ENCODE results near the gene TADA2B. TPM values are rescaled to one million over a fixed set of nuclear protein-coding genes. Genes with fewer than 3 reads are reported as not detected.
A peak's percentile ranks its signal among the peaks of the same experiment; 100 is the strongest.

Gene TADA2B
- total and polyA plus RNA-seq, 2 experiments from 2014 or later: 15.4 to 20.1 TPM

DNA sequence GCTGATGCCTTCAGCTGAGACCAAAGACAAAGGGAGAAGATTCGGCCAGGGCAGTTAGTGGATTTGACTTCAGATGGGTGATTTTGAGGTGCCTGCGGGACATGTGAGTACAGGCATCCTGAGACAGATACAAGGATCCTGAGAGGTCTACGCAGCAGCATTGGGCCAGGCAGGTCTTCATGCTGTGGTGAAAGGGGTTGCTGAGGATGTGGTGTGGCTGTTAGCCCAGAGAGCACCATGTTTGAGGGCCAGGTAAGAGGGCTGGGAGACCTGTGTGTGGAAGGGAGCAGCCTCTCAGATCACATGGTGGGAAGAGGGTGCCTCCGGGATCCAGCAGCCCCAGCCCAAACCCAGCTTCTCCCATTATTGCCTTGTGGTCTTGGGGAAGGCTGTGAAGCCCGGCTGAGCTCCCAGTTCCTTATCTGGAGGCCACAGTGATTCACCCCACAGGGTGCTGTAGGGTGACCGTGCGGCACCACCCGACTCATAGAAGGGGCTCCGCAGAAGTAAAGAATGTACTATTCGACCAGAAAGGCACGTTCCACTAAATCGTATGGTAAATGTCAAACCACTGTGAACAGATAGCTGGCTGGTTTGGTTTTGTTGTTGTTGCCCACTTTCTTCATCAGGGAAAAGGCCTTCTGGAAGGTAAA lies 27.7 kb upstream of the TADA2B start:
- H3K36me3 ChIP-seq (replicated peaks; ENCODE audit: insufficient read depth, low read depth): no peaks in the 10 kb centered on the region

DNA sequence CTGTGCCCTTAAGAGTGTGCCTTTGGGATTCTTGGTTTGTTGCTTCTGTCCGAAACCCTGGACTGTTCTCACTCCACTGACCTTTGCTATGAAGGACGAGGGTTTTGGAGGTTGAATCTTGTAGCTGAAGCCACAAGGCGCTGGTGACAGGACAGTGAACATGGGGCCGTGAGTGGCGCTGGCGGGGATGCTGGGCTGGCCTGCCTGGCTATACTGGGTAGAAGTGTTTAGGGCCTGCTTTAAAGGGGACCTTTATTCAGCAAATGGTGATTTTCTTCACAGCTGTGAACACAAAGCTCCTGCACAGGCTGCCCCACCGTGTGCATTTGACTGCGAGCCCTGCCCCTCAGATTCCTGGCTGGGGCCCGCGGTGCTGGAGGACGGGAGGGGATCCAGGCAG lies 27.1 kb upstream of the TADA2B start:
- no peaks in the 10 kb centered on the region for H3K27me3 ChIP-seq
- no peaks in the 10 kb centered on the region for H3K9me3 ChIP-seq (ENCODE audit: low read depth)
- H3K4me2 ChIP-seq: no peak overlapping the region
- peak overlapping the region; percentile 42 for H3K27ac ChIP-seq
- H3K4me1 ChIP-seq (ENCODE audit: insufficient read depth): peaks cover 16% of the 10 kb centered on the region
- WGBS (ENCODE audit: low lambda C conversion rate, missing lambda C conversion rate): 66% methylated on average over 11 of the region's 11 CpGs
- TF ChIP-seq EZH2phosphoT487 (IDR thresholded peaks at IDR 0.05; ENCODE audit: low read depth, severe bottlenecking, unreplicated experiment): no peak
- TF ChIP-seq, protein P1, sequence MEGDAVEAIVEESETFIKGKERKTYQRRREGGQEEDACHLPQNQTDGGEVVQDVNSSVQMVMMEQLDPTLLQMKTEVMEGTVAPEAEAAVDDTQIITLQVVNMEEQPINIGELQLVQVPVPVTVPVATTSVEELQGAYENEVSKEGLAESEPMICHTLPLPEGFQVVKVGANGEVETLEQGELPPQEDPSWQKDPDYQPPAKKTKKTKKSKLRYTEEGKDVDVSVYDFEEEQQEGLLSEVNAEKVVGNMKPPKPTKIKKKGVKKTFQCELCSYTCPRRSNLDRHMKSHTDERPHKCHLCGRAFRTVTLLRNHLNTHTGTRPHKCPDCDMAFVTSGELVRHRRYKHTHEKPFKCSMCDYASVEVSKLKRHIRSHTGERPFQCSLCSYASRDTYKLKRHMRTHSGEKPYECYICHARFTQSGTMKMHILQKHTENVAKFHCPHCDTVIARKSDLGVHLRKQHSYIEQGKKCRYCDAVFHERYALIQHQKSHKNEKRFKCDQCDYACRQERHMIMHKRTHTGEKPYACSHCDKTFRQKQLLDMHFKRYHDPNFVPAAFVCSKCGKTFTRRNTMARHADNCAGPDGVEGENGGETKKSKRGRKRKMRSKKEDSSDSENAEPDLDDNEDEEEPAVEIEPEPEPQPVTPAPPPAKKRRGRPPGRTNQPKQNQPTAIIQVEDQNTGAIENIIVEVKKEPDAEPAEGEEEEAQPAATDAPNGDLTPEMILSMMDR (IDR thresholded peaks at IDR 0.05; ENCODE audit: poor library complexity): no peak
- TF ChIP-seq EZH2 (IDR thresholded peaks at IDR 0.05; ENCODE audit: borderline replicate concordance): no peak
- H3K79me2 ChIP-seq: peaks cover 3% of the 10 kb centered on the region
- H2AFZ ChIP-seq: no peak overlapping the region
- H3K36me3 ChIP-seq (replicated peaks; ENCODE audit: insufficient read depth, low read depth): no peaks in the 10 kb centered on the region
- no peaks in the 10 kb centered on the region for H4K20me1 ChIP-seq (ENCODE audit: insufficient read depth, poor library complexity, severe bottlenecking)
- no peak overlapping the region for H3K4me3 ChIP-seq
- H3K9me2 ChIP-seq (replicated peaks; ENCODE audit: insufficient read depth): no peaks in the 10 kb centered on the region
- DNase-seq (ENCODE audit: low spot score): no peak

More for the DNA sequence above, 27.7 kb upstream of the TADA2B start:
- peaks cover 3% of the 10 kb centered on the region for H3K79me2 ChIP-seq
- peak overlapping the region; percentile 42 for H3K27ac ChIP-seq
- no peaks in the 10 kb centered on the region for H4K20me1 ChIP-seq (ENCODE audit: insufficient read depth, poor library complexity, severe bottlenecking)
- WGBS (ENCODE audit: low lambda C conversion rate, missing lambda C conversion rate): 88% methylated on average over 12 of the region's 12 CpGs
- no peak for TF ChIP-seq EZH2 (IDR thresholded peaks at IDR 0.05; ENCODE audit: borderline replicate concordance)
- no peaks in the 10 kb centered on the region for H3K9me2 ChIP-seq (replicated peaks; ENCODE audit: insufficient read depth)
- no peak overlapping the region for H2AFZ ChIP-seq
- no peak for DNase-seq (ENCODE audit: low spot score)
- no peaks in the 10 kb centered on the region for H3K27me3 ChIP-seq
- H3K4me2 ChIP-seq: no peak overlapping the region
- no peak overlapping the region for H3K4me3 ChIP-seq
- H3K9me3 ChIP-seq (ENCODE audit: low read depth): no peaks in the 10 kb centered on the region
- H3K4me1 ChIP-seq (ENCODE audit: insufficient read depth): peaks cover 16% of the 10 kb centered on the region

DNA sequence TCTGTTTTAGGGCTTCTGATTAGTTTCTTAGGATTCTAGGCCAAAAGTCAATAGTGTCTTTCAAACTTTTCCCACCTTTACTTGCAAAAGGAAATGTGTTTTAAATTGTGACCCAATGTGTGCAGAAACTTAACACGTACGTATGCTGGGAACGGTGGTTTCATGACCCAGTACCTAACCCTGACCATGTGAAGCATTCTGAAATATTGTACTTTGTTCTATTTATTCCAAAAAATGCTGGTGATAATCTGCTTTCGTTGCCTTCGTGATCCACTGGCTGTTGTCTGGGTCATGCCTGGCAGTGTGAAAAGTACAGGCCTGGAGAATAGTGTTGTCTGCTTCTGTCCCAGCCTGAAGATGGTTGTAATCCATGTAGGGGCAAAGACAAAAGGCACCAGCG lies 26.7 kb upstream of the TADA2B start:
- Histone ChIP-seq H3K27ac (peak overlapping the region; percentile 42), H3K9me2 (replicated peaks; ENCODE audit: insufficient read depth) (no peaks in the 10 kb centered on the region), H3K79me2 (peaks cover 3% of the 10 kb centered on the region), H3K4me2 (no peak overlapping the region), H3K4me1 (ENCODE audit: insufficient read depth) (peaks cover 18% of the 10 kb centered on the region), H3K36me3 (replicated peaks; ENCODE audit: insufficient read depth, low read depth) (no peaks in the 10 kb centered on the region), H3K4me3 (no peak overlapping the region), H2AFZ (no peak overlapping the region), H3K27me3 (no peaks in the 10 kb centered on the region), H4K20me1 (ENCODE audit: insufficient read depth, poor library complexity, severe bottlenecking) (no peaks in the 10 kb centered on the region), H3K9me3 (ENCODE audit: low read depth) (no peaks in the 10 kb centered on the region)
- TF ChIP-seq EZH2 (IDR thresholded peaks at IDR 0.05; ENCODE audit: borderline replicate concordance): no peak
- TF ChIP-seq, protein P1 (IDR thresholded peaks at IDR 0.05; ENCODE audit: poor library complexity): no peak
- no peak for TF ChIP-seq EZH2phosphoT487 (IDR thresholded peaks at IDR 0.05; ENCODE audit: low read depth, severe bottlenecking, unreplicated experiment)
- DNase-seq (ENCODE audit: low spot score): no peak
- WGBS (ENCODE audit: low lambda C conversion rate, missing lambda C conversion rate): 75% methylated on average over 6 of the region's 6 CpGs

DNA sequence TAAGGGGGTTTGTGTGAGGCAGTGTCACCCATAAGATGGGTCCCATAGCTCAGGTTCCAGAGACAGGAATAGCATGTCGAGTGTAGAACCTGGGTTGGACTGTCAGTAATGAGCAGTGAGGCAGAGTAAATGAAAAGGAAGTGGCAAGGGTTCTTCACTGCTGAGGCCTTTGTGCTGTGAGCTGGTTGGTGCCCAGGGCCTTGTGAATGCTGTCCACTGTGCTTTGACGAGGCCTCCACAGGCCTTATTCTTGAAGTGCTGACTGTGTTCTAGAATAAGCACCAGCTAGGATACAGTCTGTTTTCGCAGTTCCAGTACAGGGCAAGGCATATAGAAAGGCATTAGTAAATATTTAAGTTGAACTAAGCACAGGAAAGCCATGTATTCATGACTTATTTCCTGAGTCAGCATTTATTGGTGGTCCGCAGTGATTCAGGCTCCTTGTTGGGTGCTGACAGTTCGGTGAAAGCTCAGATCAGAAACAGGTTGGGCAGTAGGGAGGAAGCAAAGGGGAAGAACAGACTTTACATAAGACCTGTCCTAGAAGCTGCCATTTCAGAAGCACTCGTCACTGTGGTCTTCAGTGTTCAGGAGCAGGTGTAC lies 25.6 kb upstream of the TADA2B start:
- H2AFZ ChIP-seq: no peak overlapping the region
- peaks cover 3% of the 10 kb centered on the region for H3K79me2 ChIP-seq
- H3K36me3 ChIP-seq (replicated peaks; ENCODE audit: insufficient read depth, low read depth): no peaks in the 10 kb centered on the region
- TF ChIP-seq EZH2 (IDR thresholded peaks at IDR 0.05; ENCODE audit: borderline replicate concordance) (no peak), EZH2phosphoT487 (IDR thresholded peaks at IDR 0.05; ENCODE audit: low read depth, severe bottlenecking, unreplicated experiment) (no peak)
- TF ChIP-seq, protein P1 (IDR thresholded peaks at IDR 0.05; ENCODE audit: poor library complexity): no peak
- no peaks in the 10 kb centered on the region for H3K9me2 ChIP-seq (replicated peaks; ENCODE audit: insufficient read depth)
- no peaks in the 10 kb centered on the region for H4K20me1 ChIP-seq (ENCODE audit: insufficient read depth, poor library complexity, severe bottlenecking)
- no peak for DNase-seq (ENCODE audit: low spot score)
- no peaks in the 10 kb centered on the region for H3K9me3 ChIP-seq (ENCODE audit: low read depth)
- WGBS (ENCODE audit: low lambda C conversion rate, missing lambda C conversion rate): 91% methylated on average over 6 of the region's 6 CpGs
- no peak overlapping the region for H3K4me3 ChIP-seq
- no peak overlapping the region for H3K4me2 ChIP-seq
- no peaks in the 10 kb centered on the region for H3K27me3 ChIP-seq
- H3K27ac ChIP-seq: no peak overlapping the region
- H3K4me1 ChIP-seq (ENCODE audit: insufficient read depth): peaks cover 23% of the 10 kb centered on the region

Data from hepatocyte (in vitro differentiated cells).